ENCODE data around the gene TAB2. TPM values are rescaled to one million over a fixed set of nuclear protein-coding genes. Genes with fewer than 3 reads are reported as not detected.

Gene TAB2
- total RNA-seq, 4 donors from 2014 or later = 32.5 to 71.4 (median 43.8) TPM

DNA sequence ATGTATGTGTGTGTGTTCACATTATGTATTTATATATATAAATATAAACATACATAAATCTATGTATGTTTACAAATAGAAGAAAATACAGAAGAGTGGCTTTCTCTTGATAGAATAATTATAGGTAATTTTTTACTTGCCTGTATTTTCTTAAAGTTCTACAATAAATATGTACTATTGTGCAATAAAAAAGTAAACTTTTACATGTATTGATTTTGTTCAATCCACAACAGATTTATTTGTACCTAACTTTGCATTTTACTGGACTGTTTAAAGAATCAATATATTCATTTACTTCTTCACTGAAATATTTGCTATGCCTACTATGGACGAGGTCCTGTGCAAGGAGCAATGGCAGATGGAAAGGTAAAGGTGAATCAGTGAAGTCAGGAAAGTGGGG lies 14.0 kb upstream of the TAB2 start:
- 69 to 85% methylated on average over 1 of the region's 1 CpG for WGBS, 2 donors
- TF ChIP-seq POLR2A (IDR thresholded peaks at IDR 0.05) = no peak
- TF ChIP-seq, protein P1, sequence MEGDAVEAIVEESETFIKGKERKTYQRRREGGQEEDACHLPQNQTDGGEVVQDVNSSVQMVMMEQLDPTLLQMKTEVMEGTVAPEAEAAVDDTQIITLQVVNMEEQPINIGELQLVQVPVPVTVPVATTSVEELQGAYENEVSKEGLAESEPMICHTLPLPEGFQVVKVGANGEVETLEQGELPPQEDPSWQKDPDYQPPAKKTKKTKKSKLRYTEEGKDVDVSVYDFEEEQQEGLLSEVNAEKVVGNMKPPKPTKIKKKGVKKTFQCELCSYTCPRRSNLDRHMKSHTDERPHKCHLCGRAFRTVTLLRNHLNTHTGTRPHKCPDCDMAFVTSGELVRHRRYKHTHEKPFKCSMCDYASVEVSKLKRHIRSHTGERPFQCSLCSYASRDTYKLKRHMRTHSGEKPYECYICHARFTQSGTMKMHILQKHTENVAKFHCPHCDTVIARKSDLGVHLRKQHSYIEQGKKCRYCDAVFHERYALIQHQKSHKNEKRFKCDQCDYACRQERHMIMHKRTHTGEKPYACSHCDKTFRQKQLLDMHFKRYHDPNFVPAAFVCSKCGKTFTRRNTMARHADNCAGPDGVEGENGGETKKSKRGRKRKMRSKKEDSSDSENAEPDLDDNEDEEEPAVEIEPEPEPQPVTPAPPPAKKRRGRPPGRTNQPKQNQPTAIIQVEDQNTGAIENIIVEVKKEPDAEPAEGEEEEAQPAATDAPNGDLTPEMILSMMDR (IDR thresholded peaks at IDR 0.05) = no peak
- intact Hi-C loops (cut with DNase I; ENCODE audit: low total_unique reads) = no loop called here
- no peak for DNase-seq (ENCODE audit: low spot score in 2 of 2)
- no peak overlapping the region for H3K4me3 ChIP-seq (ENCODE audit: low read depth, poor library complexity, severe bottlenecking)

DNA sequence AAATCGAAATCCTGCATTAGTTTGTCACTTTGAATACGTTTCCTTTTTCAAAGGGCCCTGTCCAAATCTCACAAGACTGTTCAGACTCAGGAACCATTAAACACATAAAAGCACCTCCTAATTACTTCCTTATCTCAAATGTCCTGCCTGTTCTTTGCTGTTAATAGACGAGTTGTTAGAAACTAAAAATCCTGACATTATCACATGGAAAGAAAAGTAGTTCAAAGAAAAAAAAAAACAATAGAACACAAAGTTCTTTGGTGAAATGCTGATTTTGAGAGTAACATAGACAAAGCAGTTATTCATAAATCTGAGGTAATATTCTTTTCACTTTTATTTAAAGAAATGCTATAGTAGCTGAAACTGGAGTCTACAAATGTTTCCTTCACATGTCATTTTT lies 12.1 kb upstream of the TAB2 start:
- DNase-seq (ENCODE audit: low spot score in 2 of 2) = no peak
- 65 to 70% methylated on average over 3 of the region's 3 CpGs for WGBS, 2 donors
- no peak for TF ChIP-seq POLR2A (IDR thresholded peaks at IDR 0.05)
- TF ChIP-seq, protein P1 (IDR thresholded peaks at IDR 0.05) = no peak
- no peak overlapping the region for H3K4me3 ChIP-seq (ENCODE audit: low read depth, poor library complexity, severe bottlenecking)
- intact Hi-C loops (cut with DNase I; ENCODE audit: low total_unique reads) = no loop called here

DNA sequence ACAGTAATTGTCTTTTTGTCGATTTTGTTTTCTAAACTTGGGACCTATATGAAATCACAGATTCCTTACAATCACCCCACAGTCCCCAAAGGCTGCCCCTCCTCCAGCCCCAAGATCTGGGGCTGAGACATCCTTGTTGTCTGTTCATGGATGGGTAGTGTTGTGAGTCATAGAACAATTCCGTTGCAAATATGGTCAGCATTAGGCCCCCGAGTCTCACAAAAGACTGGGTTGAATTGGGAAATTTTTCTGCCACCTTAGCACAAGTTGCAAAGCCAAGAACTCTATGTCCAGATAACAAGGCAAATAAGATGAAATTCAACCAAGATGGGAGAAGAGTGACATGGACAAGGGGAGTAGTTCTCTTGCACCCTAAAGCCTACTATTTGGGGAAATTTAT lies 10.5 kb upstream of the TAB2 start:
- WGBS, 2 donors = 82 to 83% methylated on average over 3 of the region's 3 CpGs
- TF ChIP-seq, protein P1 (IDR thresholded peaks at IDR 0.05) = no peak
- TF ChIP-seq POLR2A (IDR thresholded peaks at IDR 0.05) = no peak
- intact Hi-C loops (cut with DNase I; ENCODE audit: low total_unique reads) = no loop called here

DNA sequence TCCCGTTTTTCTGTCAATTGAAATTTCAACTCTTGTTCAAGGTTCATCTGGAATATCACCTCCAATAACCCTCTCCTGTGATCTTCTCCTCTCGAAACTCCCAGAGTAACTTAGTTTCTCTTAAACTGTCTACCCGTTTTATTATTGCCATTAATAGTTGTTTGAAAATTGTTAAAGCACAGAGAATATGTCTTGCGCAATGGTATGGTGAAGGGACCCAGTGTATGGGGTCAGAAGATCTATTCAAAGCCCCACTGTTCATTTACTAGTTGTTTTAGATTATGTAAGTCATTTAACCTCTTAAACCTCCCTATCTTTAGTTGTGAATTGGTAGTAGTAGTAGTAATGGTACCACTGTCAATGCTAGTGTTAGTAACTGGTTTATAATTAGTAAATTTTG lies 6.2 kb upstream of the TAB2 start:
- TF ChIP-seq POLR2A (IDR thresholded peaks at IDR 0.05) = no peak
- TF ChIP-seq, protein P1 (IDR thresholded peaks at IDR 0.05) = no peak
- no peak overlapping the region for H3K4me3 ChIP-seq (ENCODE audit: low read depth, poor library complexity, severe bottlenecking)
- WGBS, 2 donors = 86 to 90% methylated on average over 4 of the region's 4 CpGs
- no peak for DNase-seq (ENCODE audit: low spot score in 2 of 2)
- intact Hi-C loops (cut with DNase I; ENCODE audit: low total_unique reads) = no loop called here

More for the DNA sequence above, 10.5 kb upstream of the TAB2 start:
- H3K4me3 ChIP-seq (ENCODE audit: low read depth, poor library complexity, severe bottlenecking) = no peak overlapping the region
- DNase-seq (ENCODE audit: low spot score in 2 of 2) = no peak

DNA sequence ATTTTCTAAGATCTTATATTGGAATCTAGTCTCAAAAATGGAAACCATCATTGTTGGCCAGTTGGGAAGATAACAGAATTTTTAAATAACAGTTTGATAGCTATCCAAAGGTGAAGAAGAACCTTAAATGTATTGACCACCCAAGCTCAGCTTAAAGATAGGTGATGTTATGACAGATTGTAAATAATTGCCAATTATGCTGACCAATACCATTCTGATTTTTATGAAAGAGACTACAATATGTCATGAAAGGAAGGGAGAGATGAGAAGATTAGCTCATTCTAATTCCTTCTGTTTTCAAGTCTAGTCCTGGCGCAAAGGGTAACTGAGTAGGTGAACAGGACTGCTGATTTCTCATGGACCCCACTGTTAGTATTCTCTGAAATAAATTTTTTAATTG lies 5.7 kb upstream of the TAB2 start:
- TF ChIP-seq POLR2A (IDR thresholded peaks at IDR 0.05) = no peak
- TF ChIP-seq, protein P1 (IDR thresholded peaks at IDR 0.05) = no peak
- DNase-seq (ENCODE audit: low spot score in 2 of 2) = no peak
- intact Hi-C loops (cut with DNase I; ENCODE audit: low total_unique reads) = no loop called here
- 96 to 97% methylated on average over 1 of the region's 1 CpG for WGBS, 2 donors
- no peak overlapping the region for H3K4me3 ChIP-seq (ENCODE audit: low read depth, poor library complexity, severe bottlenecking)

DNA sequence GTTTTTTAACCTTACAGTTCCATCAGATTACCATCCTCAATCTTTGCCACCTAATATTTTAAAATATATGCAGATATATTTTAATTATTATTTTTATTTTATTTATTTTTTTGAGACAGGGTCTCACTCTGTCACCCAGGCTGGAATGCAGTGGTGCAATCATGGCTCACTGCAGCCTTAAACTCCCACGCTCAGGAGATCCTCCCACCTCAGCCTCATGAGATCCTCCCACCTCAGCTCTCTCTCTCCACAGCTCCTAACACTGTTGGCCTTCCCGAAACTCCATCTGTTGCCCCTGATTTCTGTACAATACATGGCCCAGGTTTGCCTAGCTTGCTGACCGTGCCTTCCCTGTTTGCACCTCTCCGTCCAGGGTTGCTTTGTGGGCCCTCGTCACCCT lies 4.4 kb upstream of the TAB2 start:
- intact Hi-C loops (cut with DNase I; ENCODE audit: low total_unique reads) = no loop called here
- TF ChIP-seq POLR2A (IDR thresholded peaks at IDR 0.05) = no peak
- TF ChIP-seq, protein P1 (IDR thresholded peaks at IDR 0.05) = no peak
- H3K4me3 ChIP-seq (ENCODE audit: low read depth, poor library complexity, severe bottlenecking) = no peak overlapping the region
- DNase-seq (ENCODE audit: low spot score in 2 of 2) = no peak
- 81 to 88% methylated on average over 4 to 5 of the region's 5 CpGs for WGBS, 2 donors
